ENCODE measurements around the gene GJC3. TPM values are rescaled to one million over a fixed set of nuclear protein-coding genes. Genes with fewer than 3 reads are reported as not detected.
"Not testable (repeated sequence)": the region's sequence is repeated elsewhere in the genome, so short reads cannot be mapped to it uniquely, and the experiment has no call there.

GJC3 gene
- total RNA-seq, 1 experiment from 2014 or later: 2.3 TPM

GRCh38 chr7:99971242-99971641 is 41.8 kb upstream of the GJC3 start:
- H3K23me2 ChIP-seq (ENCODE audit: insufficient read length, low read depth, low read length, poor library complexity, severe bottlenecking): peaks cover 4% of the 10 kb centered on the region
- no peaks in the 10 kb centered on the region for H3K4me1 ChIP-seq (ENCODE audit: insufficient read depth, low read length)
- H2BK12ac ChIP-seq (ENCODE audit: insufficient read length, low read depth, low read length): no peak overlapping the region
- no peak overlapping the region for H3K18ac ChIP-seq (ENCODE audit: insufficient read length, low read depth, low read length)
- no peaks in the 10 kb centered on the region for H3K27me3 ChIP-seq (ENCODE audit: insufficient read depth, low read length)
- H3K56ac ChIP-seq (ENCODE audit: insufficient read length, low read depth, low read length): no peak overlapping the region
- H4K5ac ChIP-seq (ENCODE audit: insufficient read length, low read depth, low read length): no peak overlapping the region
- no peak overlapping the region for H3K4me2 ChIP-seq (ENCODE audit: insufficient read depth, insufficient read length, low read length)
- Mint-ChIP-seq H3K27ac (no peak overlapping the region), H3K9me3 (no peaks in the 10 kb centered on the region), H3K4me1 (peaks cover 0 to 5% of the 10 kb centered on the region in 2 experiments; a peak in 1 of 4 replicates), H3K36me3 (ENCODE audit: insufficient read depth in 1 of 3, low read depth in 3 of 3) (no peaks in the 10 kb centered on the region), H3K4me3 (no peak overlapping the region), H3K27me3 (ENCODE audit: low read depth) (peaks cover 7% of the 10 kb centered on the region)
- no peak overlapping the region for H4K8ac ChIP-seq (replicated peaks; ENCODE audit: insufficient read length, low read depth, low read length)
- no peaks in the 10 kb centered on the region for H3K79me2 ChIP-seq (ENCODE audit: insufficient read depth, low read length)
- WGBS (ENCODE audit: extremely low coverage, insufficient read length, low lambda C conversion rate): no CpG with 5 or more reads among the region's 4 CpGs
- H2BK120ac ChIP-seq (ENCODE audit: low read depth, low read length, poor library complexity, severe bottlenecking): no peak overlapping the region
- H3K79me1 ChIP-seq (ENCODE audit: insufficient read depth, low read depth, low read length, poor library complexity, severe bottlenecking): no peaks in the 10 kb centered on the region
- H4K20me1 ChIP-seq (ENCODE audit: control insufficient read depth, insufficient read depth, insufficient read length): no peaks in the 10 kb centered on the region
- no peak for TF ChIP-seq CTCF (conservative IDR thresholded peaks at IDR 0.05)
- H3T11ph ChIP-seq (ENCODE audit: low read length): no peak overlapping the region
- no peak overlapping the region for H2BK15ac ChIP-seq (ENCODE audit: low read depth, low read length)
- no peak overlapping the region for H3K27ac ChIP-seq (ENCODE audit: insufficient read length, low read depth, low read length)
- H2AK5ac ChIP-seq (ENCODE audit: insufficient read length, low read length): no peak overlapping the region
- H2BK5ac ChIP-seq (ENCODE audit: insufficient read length, low read length): no peak overlapping the region
- H3K9me3 ChIP-seq (ENCODE audit: control insufficient read depth, low read depth, low read length): no peaks in the 10 kb centered on the region
- H3K4ac ChIP-seq (ENCODE audit: low read depth, low read length): no peak overlapping the region
- no peak overlapping the region for H3K14ac ChIP-seq (ENCODE audit: insufficient read depth, low read length)
- H4K91ac ChIP-seq (ENCODE audit: insufficient read length, low read depth, low read length): no peak overlapping the region
- H3K23ac ChIP-seq (ENCODE audit: insufficient read length, low read depth, low read length): no peak overlapping the region
- H2BK20ac ChIP-seq (ENCODE audit: low read depth, low read length, poor library complexity, severe bottlenecking): no peak overlapping the region
- no peak overlapping the region for H3K9ac ChIP-seq (ENCODE audit: extremely low read depth, insufficient read length, low read length)
- no peak for DNase-seq
- H2AFZ ChIP-seq (ENCODE audit: low read length): no peak overlapping the region

GRCh38 chr7:99969813-99970212 is 40.4 kb upstream of the GJC3 start:
- H3K14ac ChIP-seq (ENCODE audit: insufficient read depth, low read length); H3K4ac ChIP-seq (ENCODE audit: low read depth, low read length); H4K20me1 ChIP-seq (ENCODE audit: control insufficient read depth, insufficient read depth, insufficient read length); H3K27me3 Mint-ChIP-seq (ENCODE audit: low read depth); H3K23ac ChIP-seq (ENCODE audit: insufficient read length, low read depth, low read length); H2BK20ac ChIP-seq (ENCODE audit: low read depth, low read length, poor library complexity, severe bottlenecking); H3K79me1 ChIP-seq (ENCODE audit: insufficient read depth, low read depth, low read length, poor library complexity, severe bottlenecking); H3T11ph ChIP-seq (ENCODE audit: low read length); H3K9me3 ChIP-seq (ENCODE audit: control insufficient read depth, low read depth, low read length); H4K8ac ChIP-seq (replicated peaks; ENCODE audit: insufficient read length, low read depth, low read length); H3K4me1 Mint-ChIP-seq; H3K9ac ChIP-seq (ENCODE audit: extremely low read depth, insufficient read length, low read length); H4K5ac ChIP-seq (ENCODE audit: insufficient read length, low read depth, low read length); H3K4me3 Mint-ChIP-seq; H3K27me3 ChIP-seq (ENCODE audit: insufficient read depth, low read length); H2BK12ac ChIP-seq (ENCODE audit: insufficient read length, low read depth, low read length); H2BK5ac ChIP-seq (ENCODE audit: insufficient read length, low read length); DNase-seq; H2BK120ac ChIP-seq (ENCODE audit: low read depth, low read length, poor library complexity, severe bottlenecking); H2AFZ ChIP-seq (ENCODE audit: low read length); H3K36me3 Mint-ChIP-seq (ENCODE audit: insufficient read depth in 1 of 3, low read depth in 3 of 3); H3K18ac ChIP-seq (ENCODE audit: insufficient read length, low read depth, low read length); H3K79me2 ChIP-seq (ENCODE audit: insufficient read depth, low read length); H3K4me2 ChIP-seq (ENCODE audit: insufficient read depth, insufficient read length, low read length); H3K9me3 Mint-ChIP-seq; H3K27ac ChIP-seq (ENCODE audit: insufficient read length, low read depth, low read length); H3K56ac ChIP-seq (ENCODE audit: insufficient read length, low read depth, low read length); H4K91ac ChIP-seq (ENCODE audit: insufficient read length, low read depth, low read length); H2BK15ac ChIP-seq (ENCODE audit: low read depth, low read length); H2AK5ac ChIP-seq (ENCODE audit: insufficient read length, low read length); H3K23me2 ChIP-seq (ENCODE audit: insufficient read length, low read depth, low read length, poor library complexity, severe bottlenecking); H3K4me1 ChIP-seq (ENCODE audit: insufficient read depth, low read length): not testable (repeated sequence)
- WGBS (ENCODE audit: extremely low coverage, insufficient read length, low lambda C conversion rate): no CpG with 5 or more reads among the region's 1 CpG
- H3K27ac Mint-ChIP-seq: 0 out of 7 replicates have a peak overlapping the region, but pooled peaks of 1 of the 3 experiments have one; percentile 23
